Right lobe of liver (tissue), 4 donors: ENCODE results near the gene SLC25A23.

Experiments
- POLR2A ChIP-seq: fragments of 450-650 bp; IDR thresholded peaks from one replicate; pipeline ENCODE4 v1.6.1; 2017; ENCODE audit warnings: antibody characterized with exemption, mild to moderate bottlenecking
- TF ChIP-seq, protein P1 (sequence below), 4 donors: fragments of 200-600 bp in 3 of 4; fragments of 450-650 bp in 1 of 4; IDR thresholded peaks; one replicate each; pipeline versions ENCODE4 v1.5.1 to v1.8.0; 2016 to 2022; ENCODE audit warnings: antibody characterized with exemption in 4 of 4, mild to moderate bottlenecking in 2 of 4
- donor health status: DM: no; HTN: no; CAD: no.
- donor health status: DM: no; HTN: no; CAD: no.
- donor health status: DM: no; HTN: yes; CAD: no.

- TF ChIP-seq, protein P1, sequence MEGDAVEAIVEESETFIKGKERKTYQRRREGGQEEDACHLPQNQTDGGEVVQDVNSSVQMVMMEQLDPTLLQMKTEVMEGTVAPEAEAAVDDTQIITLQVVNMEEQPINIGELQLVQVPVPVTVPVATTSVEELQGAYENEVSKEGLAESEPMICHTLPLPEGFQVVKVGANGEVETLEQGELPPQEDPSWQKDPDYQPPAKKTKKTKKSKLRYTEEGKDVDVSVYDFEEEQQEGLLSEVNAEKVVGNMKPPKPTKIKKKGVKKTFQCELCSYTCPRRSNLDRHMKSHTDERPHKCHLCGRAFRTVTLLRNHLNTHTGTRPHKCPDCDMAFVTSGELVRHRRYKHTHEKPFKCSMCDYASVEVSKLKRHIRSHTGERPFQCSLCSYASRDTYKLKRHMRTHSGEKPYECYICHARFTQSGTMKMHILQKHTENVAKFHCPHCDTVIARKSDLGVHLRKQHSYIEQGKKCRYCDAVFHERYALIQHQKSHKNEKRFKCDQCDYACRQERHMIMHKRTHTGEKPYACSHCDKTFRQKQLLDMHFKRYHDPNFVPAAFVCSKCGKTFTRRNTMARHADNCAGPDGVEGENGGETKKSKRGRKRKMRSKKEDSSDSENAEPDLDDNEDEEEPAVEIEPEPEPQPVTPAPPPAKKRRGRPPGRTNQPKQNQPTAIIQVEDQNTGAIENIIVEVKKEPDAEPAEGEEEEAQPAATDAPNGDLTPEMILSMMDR (IDR thresholded peaks at IDR 0.05), result no peak
- TF ChIP-seq POLR2A, result no peak
These were observed 56.6 kb downstream of the SLC25A23 start for GRCh38 chr19:6402837-6403608.
